HG02870 (cell line): ENCODE measurements around the gene KIF1B.
"Not testable (repeated sequence)": the region's sequence is repeated elsewhere in the genome, so short reads cannot be mapped to it uniquely, and the experiment has no call there.

Experiments used
- ATAC-seq: cut with Tn5 transposase; IDR thresholded peaks from one replicate; pipeline ENCODE4 v1.9.1; 2021; ENCODE audit warnings: mild to moderate bottlenecking, moderate library complexity; ENCODE audit not compliant: unreplicated experiment

Gene KIF1B

GRCh38 chr1:10236405-10237156 is 26.2 kb downstream of the KIF1B start:
- no peak for ATAC-seq

- no peak for ATAC-seq
Measured at GRCh38 chr1:10237157-10237539, 26.8 kb downstream of the KIF1B start.

GRCh38 chr1:10242135-10242534 is 31.8 kb downstream of the KIF1B start:
- ATAC-seq = no peak

GRCh38 chr1:10242811-10243210 is 32.4 kb downstream of the KIF1B start:
- ATAC-seq = no peak

GRCh38 chr1:10245674-10246073 is 35.3 kb downstream of the KIF1B start:
- ATAC-seq = no peak

- ATAC-seq = no peak
Measured at GRCh38 chr1:10249808-10250457, 39.6 kb downstream of the KIF1B start.

- ATAC-seq = no peak
Measured at GRCh38 chr1:10250663-10251062, 40.3 kb downstream of the KIF1B start.

- not testable (repeated sequence) for ATAC-seq
Measured at GRCh38 chr1:10251325-10252108, 41.1 kb downstream of the KIF1B start.

- ATAC-seq = no peak
Measured at GRCh38 chr1:10252508-10252907, 42.1 kb downstream of the KIF1B start.

- ATAC-seq = no peak
Measured at GRCh38 chr1:10253149-10253548, 42.8 kb downstream of the KIF1B start.

- no peak for ATAC-seq
Measured at GRCh38 chr1:10253755-10254154, 43.4 kb downstream of the KIF1B start.

GRCh38 chr1:10257851-10258250 is 47.5 kb downstream of the KIF1B start:
- no peak for ATAC-seq

GRCh38 chr1:10259547-10259946 is 49.2 kb downstream of the KIF1B start:
- ATAC-seq = not testable (repeated sequence)

GRCh38 chr1:10263450-10264082 is 53.2 kb downstream of the KIF1B start:
- ATAC-seq = no peak

- ATAC-seq = no peak
Measured at GRCh38 chr1:10265027-10265426, 54.7 kb downstream of the KIF1B start.

- no peak for ATAC-seq
Measured at GRCh38 chr1:10265900-10266299, 55.5 kb downstream of the KIF1B start.

- ATAC-seq = no peak
Measured at GRCh38 chr1:10267319-10267718, 56.9 kb downstream of the KIF1B start.

- no peak for ATAC-seq
Measured at GRCh38 chr1:10267921-10268320, 57.6 kb downstream of the KIF1B start.

- ATAC-seq = no peak
Measured at GRCh38 chr1:10271090-10271489, 60.7 kb downstream of the KIF1B start.

- ATAC-seq = no peak
Measured at GRCh38 chr1:10271869-10272268, 61.5 kb downstream of the KIF1B start.

GRCh38 chr1:10272274-10272673 is 61.9 kb downstream of the KIF1B start:
- ATAC-seq = no peak
